ENCODE data around the gene HYOU1.
"Not testable (repeated sequence)": the region's sequence is repeated elsewhere in the genome, so short reads cannot be mapped to it uniquely, and the experiment has no call there.

The HYOU1 gene, protein sequence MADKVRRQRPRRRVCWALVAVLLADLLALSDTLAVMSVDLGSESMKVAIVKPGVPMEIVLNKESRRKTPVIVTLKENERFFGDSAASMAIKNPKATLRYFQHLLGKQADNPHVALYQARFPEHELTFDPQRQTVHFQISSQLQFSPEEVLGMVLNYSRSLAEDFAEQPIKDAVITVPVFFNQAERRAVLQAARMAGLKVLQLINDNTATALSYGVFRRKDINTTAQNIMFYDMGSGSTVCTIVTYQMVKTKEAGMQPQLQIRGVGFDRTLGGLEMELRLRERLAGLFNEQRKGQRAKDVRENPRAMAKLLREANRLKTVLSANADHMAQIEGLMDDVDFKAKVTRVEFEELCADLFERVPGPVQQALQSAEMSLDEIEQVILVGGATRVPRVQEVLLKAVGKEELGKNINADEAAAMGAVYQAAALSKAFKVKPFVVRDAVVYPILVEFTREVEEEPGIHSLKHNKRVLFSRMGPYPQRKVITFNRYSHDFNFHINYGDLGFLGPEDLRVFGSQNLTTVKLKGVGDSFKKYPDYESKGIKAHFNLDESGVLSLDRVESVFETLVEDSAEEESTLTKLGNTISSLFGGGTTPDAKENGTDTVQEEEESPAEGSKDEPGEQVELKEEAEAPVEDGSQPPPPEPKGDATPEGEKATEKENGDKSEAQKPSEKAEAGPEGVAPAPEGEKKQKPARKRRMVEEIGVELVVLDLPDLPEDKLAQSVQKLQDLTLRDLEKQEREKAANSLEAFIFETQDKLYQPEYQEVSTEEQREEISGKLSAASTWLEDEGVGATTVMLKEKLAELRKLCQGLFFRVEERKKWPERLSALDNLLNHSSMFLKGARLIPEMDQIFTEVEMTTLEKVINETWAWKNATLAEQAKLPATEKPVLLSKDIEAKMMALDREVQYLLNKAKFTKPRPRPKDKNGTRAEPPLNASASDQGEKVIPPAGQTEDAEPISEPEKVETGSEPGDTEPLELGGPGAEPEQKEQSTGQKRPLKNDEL

DNA sequence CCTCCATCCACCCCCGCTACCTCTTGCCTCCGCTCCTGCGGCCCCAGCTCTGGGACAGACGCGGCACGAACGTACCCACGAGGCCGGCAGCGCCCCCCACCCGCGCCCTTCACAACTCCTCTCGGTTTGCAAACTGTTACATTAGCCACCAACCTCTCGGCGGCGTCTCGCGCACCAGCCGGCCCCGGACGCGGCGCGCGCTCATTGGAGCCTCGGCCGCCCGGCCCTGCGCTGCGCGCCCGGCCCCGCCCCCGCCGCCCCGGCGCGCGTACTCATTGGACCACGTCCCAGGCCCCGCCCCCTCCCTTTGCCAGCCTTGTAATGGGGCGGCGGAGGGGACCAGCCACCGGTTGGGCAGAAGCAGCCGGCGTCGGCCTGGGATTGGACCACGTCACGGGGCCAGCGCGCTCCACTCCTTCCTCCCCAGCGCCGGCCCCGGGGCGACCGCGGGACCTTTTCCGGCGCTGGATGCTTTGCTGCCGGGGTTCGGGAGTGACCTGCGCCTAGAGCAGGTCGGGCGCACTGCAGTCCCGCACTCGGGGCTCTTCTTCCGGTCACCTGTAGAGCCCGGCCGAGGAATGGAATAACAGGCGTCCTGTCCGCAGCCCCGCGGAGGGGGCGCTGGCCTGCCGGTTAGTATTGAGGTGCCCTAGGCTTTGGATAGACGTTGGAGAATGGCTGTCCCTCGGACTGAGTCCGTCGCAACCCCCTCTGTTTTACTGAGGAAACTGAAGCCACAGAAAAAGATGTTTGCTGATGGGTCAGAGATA, at the start of gene HYOU1:
Gene HYOU1 (minus strand): TSS at position 206 of the 770 bp plus-strand sequence. CDS start 1,045 bp downstream, outside the sequence.
- peak; percentile 97 for DNase-seq

DNA sequence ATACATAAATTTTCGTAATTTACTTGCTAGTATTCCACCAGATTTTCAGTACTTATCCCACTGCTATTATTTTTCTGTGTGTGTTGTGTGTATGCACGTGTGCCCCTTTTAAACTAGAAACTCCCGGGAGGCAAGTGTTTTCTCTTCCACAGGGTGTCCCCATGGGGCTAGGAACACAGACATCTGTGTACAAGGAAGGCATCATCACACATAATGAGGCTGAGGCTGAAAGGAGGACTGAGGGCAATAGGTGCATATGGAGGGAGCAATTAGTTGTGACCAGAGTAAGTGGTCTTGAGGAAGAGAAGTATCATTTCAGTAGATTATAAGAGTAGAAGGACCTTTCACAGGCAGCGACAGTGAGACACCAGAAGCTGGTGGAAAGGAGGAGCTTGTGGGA, 46.8 kb upstream of the HYOU1 start:
- no peak for DNase-seq

DNA sequence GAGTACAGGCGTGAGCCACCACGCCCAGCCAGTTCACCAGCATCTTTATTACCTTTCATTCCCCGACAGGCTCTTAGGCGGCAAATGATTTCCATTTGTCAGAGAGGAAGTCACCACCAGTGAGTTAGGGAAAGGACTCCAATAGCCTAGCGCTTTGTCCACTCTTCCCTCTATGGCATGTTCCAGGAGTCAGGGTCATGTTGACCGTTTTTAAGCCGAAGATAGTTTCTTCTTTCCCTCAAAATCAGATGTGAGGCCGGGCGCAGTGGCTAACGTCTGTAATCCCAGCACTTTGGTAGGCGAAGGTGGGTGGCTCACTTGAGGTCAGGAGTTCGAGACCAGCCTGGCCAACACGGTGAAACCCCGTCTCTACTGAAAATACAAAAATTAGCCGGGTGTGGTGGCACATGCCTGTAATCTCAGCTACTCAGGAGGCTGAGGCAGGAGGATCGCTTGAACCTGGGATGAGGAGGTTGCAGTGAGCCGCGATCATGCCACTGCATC, 46.2 kb upstream of the HYOU1 start:
- DNase-seq, result not testable (repeated sequence)

DNA sequence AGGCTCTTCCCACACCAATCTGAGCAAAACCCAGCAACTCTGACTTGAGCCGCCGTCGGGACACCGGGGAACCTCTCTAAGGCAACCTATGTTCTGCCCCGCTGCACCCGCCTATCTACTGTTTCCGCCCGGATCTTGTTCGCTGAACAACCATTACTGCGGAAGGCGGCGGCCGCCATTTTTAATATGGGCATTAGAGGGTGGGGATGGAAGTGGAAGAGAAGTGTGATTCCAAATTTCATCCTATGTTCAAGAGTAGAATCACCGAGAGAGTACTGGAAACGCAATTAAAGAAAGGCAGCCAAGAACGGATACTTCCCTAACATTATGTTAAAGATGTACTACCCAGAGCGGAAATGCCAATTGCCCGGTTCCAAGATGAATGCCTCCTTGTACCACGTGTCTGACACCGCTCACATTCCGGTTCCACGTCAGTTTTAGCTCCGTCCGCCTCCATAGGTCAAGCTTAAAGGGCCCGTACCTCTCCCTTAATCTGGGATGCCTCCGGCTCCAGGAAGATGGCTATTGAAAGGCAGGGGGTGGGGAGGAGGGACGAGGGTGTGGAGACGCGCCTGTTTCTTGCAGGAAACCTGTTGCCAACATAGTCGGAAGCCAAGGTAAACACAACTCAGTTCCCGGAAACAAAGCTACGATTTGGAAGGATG, 44.9 kb upstream of the HYOU1 start, which contains the start of gene DPAGT1:
Gene DPAGT1 (minus strand): TSS at position 95 of the 665 bp plus-strand sequence. CDS start 198 bp downstream, outside the sequence.
- peak; percentile 97 for DNase-seq

DNA sequence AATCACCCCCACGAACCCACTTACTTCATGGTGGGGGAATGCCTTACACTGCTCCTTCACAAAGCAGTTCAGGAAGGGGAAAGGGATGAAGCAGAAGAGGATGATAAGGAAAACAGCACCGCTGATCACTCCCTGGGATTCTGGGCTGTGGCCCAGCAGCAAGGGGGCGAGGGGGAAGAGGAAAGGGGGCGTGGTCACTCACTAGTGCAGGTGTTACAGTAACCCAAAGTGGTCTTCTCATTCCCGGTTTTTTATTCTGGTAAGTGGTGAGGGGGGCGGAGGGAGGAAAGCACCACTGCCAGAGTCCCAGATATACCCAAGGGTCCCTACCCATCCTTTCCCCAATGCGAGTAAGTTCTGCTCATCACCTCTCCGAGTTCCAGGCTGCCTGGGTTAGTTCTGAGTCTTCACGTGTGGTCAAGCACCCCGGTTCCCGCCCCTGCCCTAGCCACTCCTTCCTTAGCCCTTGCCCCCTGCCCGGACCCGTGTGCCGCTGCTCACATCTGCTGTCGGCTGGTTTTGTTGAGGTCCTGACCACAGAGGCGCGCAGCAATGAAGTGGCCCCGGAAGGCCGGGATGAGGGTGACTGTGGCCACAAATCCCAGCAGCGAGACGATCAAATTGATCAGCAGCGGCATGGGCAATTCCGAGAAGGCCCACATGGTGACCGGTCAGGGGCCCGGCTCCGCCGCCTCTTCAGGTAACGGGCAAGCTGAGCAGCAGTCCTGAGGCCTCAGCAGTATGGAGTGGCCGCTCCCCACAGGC, 44.2 kb upstream of the HYOU1 start:
- DNase-seq, result no peak

DNA sequence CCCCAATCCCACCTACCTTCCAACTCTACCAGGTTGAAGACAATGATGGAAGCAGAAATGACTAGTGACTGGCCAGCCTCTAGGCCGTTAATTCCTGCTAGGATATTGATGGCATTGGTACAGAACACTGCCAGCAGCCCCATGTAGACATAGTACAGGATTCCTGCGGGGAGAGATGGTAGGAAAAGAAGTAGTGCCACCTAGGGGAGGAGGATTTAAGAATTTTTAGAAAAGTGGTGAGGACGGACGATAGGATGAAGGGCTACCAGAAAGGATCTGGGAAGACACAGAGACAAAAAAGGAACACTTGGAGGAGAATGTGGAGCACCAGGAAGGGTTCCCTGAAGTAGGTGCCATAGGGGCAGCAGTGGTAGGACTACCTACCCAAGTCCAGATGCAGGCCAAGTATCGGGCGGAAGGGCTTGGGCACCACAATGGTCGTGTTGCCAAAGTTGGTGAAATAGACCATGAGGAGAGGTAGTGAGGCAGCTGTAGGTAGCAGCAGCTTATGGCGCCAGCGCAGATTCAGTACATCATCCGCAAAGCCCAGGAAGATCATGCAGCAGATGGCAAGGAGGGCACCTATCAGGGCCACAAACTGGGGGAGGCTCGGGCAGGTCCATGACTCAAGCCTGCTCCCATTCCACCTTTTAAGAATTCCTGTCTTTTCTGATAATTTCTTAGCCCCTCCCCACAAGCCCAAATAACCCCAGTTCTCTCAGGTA, 43.4 kb upstream of the HYOU1 start:
- DNase-seq, result no peak

DNA sequence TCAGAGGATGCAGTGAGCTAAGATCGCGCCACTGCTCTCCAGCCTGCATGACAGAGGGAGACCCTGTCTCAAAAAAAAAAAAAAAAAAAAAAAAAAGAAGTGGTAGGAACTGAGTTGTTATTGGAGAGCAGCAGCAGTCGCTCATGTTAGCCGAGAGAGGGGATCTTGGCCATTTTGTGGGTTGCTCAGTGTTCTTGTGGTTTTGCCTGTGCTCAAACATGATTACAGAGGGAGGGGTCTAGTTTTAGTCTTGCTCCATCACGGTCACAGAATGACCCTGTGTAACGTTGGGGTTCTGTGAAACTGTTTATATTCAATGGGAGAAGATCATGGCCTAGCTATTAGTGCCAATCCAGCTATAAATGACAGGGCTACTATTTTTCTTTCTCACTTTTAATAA, 42.7 kb upstream of the HYOU1 start:
- DNase-seq, result no peak

DNA sequence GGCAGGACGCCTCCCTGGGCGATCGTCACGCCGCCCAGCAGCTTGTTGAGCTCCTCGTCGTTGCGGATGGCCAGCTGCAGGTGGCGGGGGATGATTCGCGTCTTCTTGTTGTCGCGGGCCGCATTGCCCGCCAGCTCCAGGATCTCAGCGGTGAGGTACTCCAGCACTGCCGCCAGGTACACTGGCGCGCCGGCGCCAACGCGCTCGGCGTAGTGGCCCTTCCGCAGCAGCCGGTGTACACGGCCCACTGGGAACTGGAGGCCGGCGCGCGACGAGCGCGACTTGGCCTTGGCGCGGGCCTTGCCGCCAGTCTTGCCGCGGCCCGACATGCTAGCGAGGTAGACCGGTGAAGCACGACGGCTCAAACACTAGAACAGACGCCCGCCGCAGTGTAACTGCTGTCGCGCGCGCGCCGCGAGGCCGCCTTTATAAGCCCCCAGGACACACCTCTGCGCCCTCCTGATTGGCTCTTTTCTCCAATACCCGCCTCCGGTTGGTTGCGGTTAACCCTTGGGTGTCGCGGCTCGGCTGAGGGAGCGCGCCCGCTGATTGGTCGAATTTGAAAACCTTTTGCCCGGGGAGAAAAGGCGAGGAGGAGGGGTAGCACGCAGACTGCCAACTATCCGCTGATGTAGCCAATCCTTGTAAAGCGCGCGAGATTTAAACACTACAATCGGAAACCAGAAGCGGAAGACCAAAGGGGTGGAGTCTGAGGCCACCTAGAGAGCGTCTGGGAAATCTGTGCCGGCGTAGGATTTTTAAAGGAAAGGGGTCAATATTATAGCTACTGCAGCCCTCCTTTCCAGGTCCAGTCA, 38.3 kb upstream of the HYOU1 start:
- DNase-seq, result peak; percentile 100

DNA sequence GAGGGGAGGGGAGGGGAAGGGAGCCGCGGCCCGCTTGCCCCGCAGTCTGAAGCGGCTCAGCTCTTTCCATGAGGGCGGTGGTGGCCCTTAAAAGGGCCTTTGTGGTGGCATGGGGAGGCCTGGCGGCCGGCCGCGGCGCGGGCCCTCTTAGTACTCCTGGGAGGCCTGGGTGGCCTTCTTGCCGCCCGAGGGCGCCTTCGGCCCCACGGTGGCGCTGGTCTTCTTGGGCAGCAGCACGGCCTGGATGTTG, 37.7 kb upstream of the HYOU1 start:
- peak; percentile 85 for DNase-seq

DNA sequence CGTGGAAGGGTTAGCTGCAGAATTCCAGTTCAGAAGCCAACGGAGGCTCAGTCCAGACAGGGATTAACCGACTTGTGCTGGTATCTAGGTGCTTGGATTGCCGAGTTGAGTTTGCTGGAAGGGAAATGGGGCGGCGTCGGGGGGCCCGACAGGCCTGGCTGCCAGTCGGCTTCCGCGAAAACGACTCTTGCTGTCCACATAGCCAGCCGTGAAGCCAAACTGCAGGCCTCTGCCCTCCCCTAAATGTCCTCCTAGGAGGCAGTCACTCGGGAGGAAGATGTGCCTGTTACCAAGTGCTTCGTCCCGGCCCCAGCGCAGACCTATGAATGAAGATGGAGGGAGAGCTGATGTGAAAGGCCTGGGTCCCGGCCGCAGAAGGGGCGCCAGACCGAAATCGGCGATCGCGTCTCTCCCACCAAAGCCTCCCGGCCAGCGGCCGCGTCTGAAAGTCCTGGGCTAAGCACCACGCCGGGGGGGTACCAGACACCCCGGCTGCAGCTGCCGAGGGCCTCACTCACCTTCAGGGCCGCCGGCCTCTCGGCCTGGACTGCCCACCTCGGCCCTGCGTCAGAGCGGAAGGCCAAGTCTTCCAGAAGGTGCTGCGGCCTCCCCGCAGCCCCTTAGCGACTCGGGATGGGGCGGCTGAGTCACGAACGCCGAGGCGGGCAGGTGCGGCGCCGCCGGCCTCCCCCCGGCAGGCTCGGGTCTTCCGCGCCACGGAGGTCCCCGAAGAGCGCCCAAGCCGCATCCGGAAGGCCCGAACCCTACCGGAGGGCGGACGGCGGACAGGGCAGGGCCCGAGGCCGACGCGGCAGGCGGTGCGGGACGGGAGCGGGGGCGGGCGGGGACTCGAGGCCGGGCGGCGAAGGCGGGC, 37.2 kb upstream of the HYOU1 start:
- DNase-seq, result peak; percentile 16

DNA sequence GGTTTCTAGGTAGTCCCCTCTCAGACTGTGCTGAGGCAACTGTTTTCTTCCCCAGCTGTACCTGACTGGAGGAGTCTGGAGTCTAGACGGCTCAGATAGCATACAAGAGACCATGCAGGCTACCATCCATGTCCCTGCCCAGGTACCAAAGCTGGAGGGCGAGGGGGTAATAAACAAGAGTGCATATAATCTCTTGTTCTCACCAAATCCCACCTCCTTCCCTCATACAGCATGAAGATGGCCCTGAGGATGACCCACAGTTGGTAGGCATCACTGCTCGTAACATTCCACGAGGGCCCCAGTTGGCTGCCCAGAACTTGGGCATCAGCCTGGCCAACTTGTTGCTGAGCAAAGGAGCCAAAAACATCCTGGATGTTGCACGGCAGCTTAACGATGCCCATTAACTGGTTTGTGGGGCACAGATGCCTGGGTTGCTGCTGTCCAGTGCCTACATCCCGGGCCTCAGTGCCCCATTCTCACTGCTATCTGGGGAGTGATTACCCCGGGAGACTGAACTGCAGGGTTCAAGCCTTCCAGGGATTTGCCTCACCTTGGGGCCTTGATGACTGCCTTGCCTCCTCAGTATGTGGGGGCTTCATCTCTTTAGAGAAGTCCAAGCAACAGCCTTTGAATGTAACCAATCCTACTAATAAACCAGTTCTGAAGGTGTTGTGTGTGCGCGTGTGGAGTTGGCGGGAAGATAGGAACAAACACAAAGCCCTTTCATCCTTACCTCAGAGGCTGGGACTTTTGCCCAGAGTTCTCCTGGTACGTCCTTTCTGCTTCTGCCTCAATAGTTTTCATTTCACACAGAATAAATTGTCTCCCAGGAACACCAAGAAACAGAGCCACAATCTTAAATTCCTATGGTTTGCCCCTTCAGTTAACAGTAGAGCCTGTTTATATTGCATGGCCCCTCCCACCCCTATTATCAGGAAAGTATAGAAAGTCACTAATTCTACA, 36.2 kb upstream of the HYOU1 start:
- no peak for DNase-seq

DNA sequence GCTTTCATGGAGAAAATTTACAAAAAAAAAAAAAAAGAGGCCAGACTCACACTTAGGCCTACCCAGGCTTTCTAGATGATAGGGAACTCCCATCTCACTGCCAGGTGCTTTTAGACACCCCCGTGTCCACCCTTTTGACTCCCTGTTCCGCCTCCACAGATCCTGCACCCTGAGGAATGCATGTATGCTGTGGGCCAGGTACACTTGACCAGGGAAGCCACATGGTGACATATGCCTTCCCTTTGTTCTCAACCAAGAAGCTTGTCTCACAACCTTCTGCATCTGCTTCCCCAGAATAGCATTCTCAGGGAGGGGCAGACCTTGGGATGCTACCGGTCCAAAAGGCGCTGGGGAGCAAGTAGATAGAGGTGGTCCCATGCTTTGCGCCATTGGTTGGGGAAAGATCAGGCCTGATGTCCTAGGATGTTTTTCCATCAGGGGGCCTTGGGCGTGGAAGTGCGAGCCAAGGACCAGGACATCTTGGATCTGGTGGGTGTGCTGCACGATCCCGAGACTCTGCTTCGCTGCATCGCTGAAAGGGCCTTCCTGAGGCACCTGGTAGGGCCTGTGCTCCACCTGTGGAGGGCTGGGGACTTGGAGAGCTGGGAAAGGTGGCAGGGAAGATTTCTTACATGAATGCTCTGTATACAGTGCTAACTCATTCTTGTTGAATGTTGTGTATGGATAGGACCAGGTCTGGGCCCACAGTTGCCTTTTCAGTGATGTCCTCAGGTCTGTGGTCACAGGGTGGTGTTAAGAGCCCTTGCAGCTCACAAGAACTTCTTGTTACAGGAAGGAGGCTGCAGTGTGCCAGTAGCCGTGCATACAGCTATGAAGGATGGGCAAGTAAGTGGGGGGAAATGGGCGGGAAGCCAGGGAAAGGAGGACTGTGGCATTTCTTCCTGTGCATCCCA, 35.2 kb upstream of the HYOU1 start:
- DNase-seq, result no peak

DNA sequence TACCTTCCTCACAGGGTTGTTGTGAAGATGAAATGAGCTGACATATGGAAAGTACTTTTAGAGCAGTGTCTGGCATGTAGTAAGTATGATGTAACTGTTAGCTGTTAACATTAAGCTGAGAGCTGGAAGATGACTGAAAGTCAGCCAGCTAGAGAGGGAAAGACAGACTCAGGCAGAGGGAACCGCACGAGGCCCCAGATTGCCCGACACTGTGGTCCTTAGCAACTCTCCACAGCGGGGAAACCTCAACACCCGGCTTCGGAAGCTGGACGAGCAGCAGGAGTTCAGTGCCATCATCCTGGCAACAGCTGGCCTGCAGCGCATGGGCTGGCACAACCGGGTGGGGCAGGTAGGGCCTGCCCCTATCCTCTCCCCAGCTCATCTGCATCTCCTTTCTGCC, 34.2 kb upstream of the HYOU1 start:
- DNase-seq, result no peak

DNA sequence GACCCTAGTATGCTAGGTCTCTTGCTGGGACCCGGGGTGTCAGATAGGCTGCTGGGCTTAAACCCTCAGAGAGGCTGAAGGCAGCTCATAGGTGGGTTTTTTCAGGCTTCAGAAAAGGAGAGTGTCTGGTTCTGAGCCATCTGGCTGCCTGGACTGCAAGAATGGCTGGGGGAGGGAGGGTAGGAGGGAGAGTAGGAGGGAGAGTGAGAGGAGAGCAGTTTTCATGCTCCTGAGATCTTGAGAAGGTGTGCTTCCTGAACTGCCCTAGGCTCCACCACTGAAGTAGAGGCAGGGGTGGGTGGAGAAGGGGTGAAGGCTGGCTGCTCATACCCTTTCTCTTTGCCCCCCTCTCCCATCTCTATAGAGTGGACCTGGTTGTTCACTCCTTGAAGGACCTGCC, 32.3 kb upstream of the HYOU1 start:
- DNase-seq, result no peak

DNA sequence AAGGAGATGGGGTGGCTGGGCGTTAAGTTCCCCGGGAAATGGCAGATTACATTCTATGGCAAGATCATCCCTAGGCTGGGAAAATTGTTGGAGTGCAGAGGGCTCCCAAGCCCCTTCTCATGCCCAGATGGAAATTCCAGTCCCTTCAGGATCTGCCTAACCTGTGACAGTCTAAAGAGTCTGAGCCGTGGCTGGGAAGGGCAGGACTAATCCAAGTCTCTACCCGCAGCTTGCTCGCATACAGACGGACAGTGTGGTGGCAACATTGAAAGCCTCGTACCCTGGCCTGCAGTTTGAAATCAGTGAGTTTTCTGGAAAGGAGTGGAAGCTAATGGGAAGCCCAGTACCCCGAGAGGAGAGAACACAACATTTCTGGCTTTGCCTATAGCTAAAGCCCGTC, 31.4 kb upstream of the HYOU1 start:
- DNase-seq, result no peak

DNA sequence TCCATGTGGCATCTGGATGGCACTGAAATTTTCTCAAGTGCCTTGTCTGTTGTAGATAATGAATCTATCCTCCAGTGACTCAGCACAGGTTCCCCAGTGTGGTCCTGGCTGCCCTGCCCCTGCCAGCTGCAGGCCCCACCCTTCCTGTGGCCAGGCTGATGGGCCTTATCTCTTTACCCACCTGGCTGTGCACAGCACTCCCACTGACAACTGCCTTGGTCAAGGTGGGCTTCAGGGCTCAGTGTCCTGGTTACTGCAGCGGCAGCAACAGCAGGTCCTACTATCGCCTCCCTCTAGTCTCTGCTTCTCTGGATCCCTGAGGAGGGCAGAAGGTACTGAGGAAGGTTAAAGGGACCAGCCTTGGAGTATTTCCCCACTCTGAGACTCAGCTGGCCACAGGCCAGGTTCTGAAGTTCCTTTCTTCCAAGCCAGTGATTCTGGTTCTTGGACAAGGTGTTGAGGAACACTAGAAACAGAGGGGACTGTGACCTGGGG, 30.8 kb upstream of the HYOU1 start:
- DNase-seq, result no peak
